Superior temporal gyrus (tissue), 1 donor: ENCODE results near the gene RAB11FIP4.

Experiments
- DNase-seq: peaks from one replicate; pipeline ENCODE4 v3.0.0-alpha.2; 2016; ENCODE audit errors: extremely low spot score

RAB11FIP4 gene

DNA sequence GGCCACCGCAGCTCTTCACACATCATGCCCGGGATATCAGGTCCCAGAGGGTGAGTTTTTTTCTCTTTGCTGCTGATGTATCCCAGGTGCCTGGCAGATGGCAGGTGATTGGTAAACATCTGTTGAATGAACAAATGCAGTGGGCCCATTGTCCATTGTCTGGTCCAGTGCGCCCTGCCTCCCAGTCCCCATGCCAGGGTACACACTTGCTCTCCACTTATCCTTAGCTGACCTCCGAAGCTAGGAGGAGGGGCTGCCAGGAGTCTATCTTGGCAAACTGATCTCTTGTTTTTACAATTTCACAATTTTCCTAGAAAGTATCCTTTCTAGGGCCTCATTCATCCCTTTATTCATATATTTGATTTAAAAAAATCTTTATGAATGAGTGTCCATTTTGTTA, 196.0 kb downstream of the RAB11FIP4 start:
- no peak for DNase-seq
